ENCODE data around the gene MORN4. TPM values are rescaled to one million over a fixed set of nuclear protein-coding genes. Genes with fewer than 3 reads are reported as not detected.

MORN4 gene
- polyA plus RNA-seq, 1 of the 3 experiments (the other 2 are of a cell fraction): 31.4 TPM

DNA sequence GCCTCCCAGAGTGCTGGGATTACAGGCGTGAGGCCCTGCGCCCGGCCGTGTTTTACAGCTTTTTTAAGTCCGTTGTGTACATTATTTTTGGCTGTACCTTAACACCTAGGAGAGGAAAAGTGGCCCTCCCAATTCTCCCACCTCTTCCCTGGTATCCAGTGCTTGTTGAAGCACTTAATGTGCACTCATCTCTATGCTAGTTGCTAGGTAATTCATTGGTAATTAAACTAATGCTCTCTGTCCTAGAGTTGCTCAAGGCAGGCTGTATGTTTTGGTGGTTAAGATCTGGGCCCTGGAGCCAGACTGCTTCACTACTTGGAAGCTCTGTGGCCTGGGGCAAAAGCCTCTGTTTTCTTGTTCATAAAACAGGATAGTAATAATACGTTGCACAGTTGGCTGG is 34.2 kb upstream of the MORN4 start:
- Histone ChIP-seq H2AFZ (ENCODE audit: low read depth) (no peak overlapping the region), H3K36me3 (replicated peaks in 1 of 2; ENCODE audit: control insufficient read depth in 1 of 2, insufficient read depth in 2 of 2, low read length in 1 of 2) (peaks cover 46 to 47% of the 10 kb centered on the region in 2 experiments), H4K20me1 (ENCODE audit: insufficient read depth) (no peaks in the 10 kb centered on the region), H3K79me2 (ENCODE audit: insufficient read depth) (peaks cover 5% of the 10 kb centered on the region; the same call in 1 of the 2 replicates), H3K9me3 (no peaks in the 10 kb centered on the region), H3K27me3 (ENCODE audit: insufficient read depth) (no peaks in the 10 kb centered on the region), H3K9ac (no peak overlapping the region), H3K4me3 (ENCODE audit: low read depth in 2 of 2, low read length in 1 of 2) (no peak overlapping the region), H3K4me2 (no peak overlapping the region), H3F3A (replicated peaks; ENCODE audit: insufficient read depth) (peaks cover 11% of the 10 kb centered on the region), H3K4me1 (ENCODE audit: control insufficient read depth in 1 of 2, insufficient read depth in 2 of 2, low read depth in 1 of 2, low read length in 1 of 2) (peaks cover 0 to 3% of the 10 kb centered on the region in 2 experiments; a peak in 1 of 4 replicates), H3K27ac (ENCODE audit: low read depth in 2 of 2, low read length in 1 of 2) (no peak overlapping the region), H3K9me2 (no peaks in the 10 kb centered on the region)
- DNase-seq: no peak
- TF ChIP-seq TAF1 (IDR thresholded peaks at IDR 0.05; ENCODE audit: borderline replicate concordance, low read depth, low read length) (no peak), SIN3A (IDR thresholded peaks at IDR 0.05; ENCODE audit: borderline replicate concordance, low read depth, low read length) (no peak), GATA2 (CRISPR knock-in tag; IDR thresholded peaks at IDR 0.05) (no peak), SMC3 (IDR thresholded peaks at IDR 0.05; ENCODE audit: low read depth, low read length) (no peak), NRF1 (IDR thresholded peaks at IDR 0.05; ENCODE audit: low read depth, low read length) (no peak), EZH2phosphoT487 (IDR thresholded peaks at IDR 0.05; ENCODE audit: borderline replicate concordance, low read depth) (no peak), FOSL2 (IDR thresholded peaks at IDR 0.05; ENCODE audit: borderline replicate concordance, low read depth) (no peak), TEAD4 (IDR thresholded peaks at IDR 0.05; ENCODE audit: borderline replicate concordance, insufficient read depth) (no peak), NFIC (IDR thresholded peaks at IDR 0.05; ENCODE audit: borderline replicate concordance) (no peak), FOXJ3 (CRISPR knock-in tag; IDR thresholded peaks at IDR 0.05) (no peak)
- TF ChIP-seq, protein P1, sequence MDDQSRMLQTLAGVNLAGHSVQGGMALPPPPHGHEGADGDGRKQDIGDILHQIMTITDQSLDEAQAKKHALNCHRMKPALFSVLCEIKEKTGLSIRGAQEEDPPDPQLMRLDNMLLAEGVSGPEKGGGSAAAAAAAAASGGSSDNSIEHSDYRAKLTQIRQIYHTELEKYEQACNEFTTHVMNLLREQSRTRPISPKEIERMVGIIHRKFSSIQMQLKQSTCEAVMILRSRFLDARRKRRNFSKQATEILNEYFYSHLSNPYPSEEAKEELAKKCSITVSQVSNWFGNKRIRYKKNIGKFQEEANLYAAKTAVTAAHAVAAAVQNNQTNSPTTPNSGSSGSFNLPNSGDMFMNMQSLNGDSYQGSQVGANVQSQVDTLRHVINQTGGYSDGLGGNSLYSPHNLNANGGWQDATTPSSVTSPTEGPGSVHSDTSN (IDR thresholded peaks at IDR 0.05): no peak
- TF ChIP-seq, protein P2, sequence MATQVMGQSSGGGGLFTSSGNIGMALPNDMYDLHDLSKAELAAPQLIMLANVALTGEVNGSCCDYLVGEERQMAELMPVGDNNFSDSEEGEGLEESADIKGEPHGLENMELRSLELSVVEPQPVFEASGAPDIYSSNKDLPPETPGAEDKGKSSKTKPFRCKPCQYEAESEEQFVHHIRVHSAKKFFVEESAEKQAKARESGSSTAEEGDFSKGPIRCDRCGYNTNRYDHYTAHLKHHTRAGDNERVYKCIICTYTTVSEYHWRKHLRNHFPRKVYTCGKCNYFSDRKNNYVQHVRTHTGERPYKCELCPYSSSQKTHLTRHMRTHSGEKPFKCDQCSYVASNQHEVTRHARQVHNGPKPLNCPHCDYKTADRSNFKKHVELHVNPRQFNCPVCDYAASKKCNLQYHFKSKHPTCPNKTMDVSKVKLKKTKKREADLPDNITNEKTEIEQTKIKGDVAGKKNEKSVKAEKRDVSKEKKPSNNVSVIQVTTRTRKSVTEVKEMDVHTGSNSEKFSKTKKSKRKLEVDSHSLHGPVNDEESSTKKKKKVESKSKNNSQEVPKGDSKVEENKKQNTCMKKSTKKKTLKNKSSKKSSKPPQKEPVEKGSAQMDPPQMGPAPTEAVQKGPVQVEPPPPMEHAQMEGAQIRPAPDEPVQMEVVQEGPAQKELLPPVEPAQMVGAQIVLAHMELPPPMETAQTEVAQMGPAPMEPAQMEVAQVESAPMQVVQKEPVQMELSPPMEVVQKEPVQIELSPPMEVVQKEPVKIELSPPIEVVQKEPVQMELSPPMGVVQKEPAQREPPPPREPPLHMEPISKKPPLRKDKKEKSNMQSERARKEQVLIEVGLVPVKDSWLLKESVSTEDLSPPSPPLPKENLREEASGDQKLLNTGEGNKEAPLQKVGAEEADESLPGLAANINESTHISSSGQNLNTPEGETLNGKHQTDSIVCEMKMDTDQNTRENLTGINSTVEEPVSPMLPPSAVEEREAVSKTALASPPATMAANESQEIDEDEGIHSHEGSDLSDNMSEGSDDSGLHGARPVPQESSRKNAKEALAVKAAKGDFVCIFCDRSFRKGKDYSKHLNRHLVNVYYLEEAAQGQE (IDR thresholded peaks at IDR 0.05; ENCODE audit: low read depth, low read length): no peak
- 86% methylated on average over 6 of the region's 6 CpGs for WGBS (ENCODE audit: low lambda C conversion rate)
- ChIA-PET CTCF (interaction anchor here (1.4 to 8.6 kb wide), 4 partner anchors 11 to 95 kb away, joined by 3 to 71 read pairs (median 6); partner anchors contain the start of gene ANKRD2), POLR2A (no interaction called here)

GRCh38 chr10:97666992-97667391 is 33.7 kb upstream of the MORN4 start:
- Histone ChIP-seq H3K36me3 (replicated peaks in 1 of 2; ENCODE audit: control insufficient read depth in 1 of 2, insufficient read depth in 2 of 2, low read length in 1 of 2) (peaks cover 46 to 51% of the 10 kb centered on the region in 2 experiments), H3K4me3 (ENCODE audit: low read depth in 2 of 2, low read length in 1 of 2) (no peak overlapping the region), H3K9me2 (no peaks in the 10 kb centered on the region), H3K9ac (no peak overlapping the region), H3K79me2 (ENCODE audit: insufficient read depth) (peaks cover 5% of the 10 kb centered on the region; the same call in 1 of the 2 replicates), H4K20me1 (ENCODE audit: insufficient read depth) (no peaks in the 10 kb centered on the region), H3F3A (replicated peaks; ENCODE audit: insufficient read depth) (peaks cover 11% of the 10 kb centered on the region), H2AFZ (ENCODE audit: low read depth) (no peak overlapping the region), H3K9me3 (no peaks in the 10 kb centered on the region), H3K4me2 (no peak overlapping the region), H3K27ac (ENCODE audit: low read depth in 2 of 2, low read length in 1 of 2) (no peak overlapping the region), H3K27me3 (ENCODE audit: insufficient read depth) (no peaks in the 10 kb centered on the region), H3K4me1 (ENCODE audit: control insufficient read depth in 1 of 2, insufficient read depth in 2 of 2, low read depth in 1 of 2, low read length in 1 of 2) (peaks cover 0 to 3% of the 10 kb centered on the region in 2 experiments; a peak in 1 of 4 replicates)
- 98% methylated on average over 7 of the region's 7 CpGs for WGBS (ENCODE audit: low lambda C conversion rate)
- ChIA-PET CTCF (interaction anchor here (1.4 to 8.6 kb wide), 3 partner anchors 11 to 95 kb away, joined by 3 to 71 read pairs (median 7); partner anchors contain the start of gene ANKRD2), POLR2A (no interaction called here)
- DNase-seq: no peak
- TF ChIP-seq CHD2 (IDR thresholded peaks at IDR 0.05; ENCODE audit: low read length, partially characterized antibody) (no peak), MEF2A (IDR thresholded peaks at IDR 0.05; ENCODE audit: borderline replicate concordance, low read depth) (no peak), SIN3A (IDR thresholded peaks at IDR 0.05; ENCODE audit: borderline replicate concordance, low read depth, low read length) (no peak), RCOR1 (IDR thresholded peaks at IDR 0.05; ENCODE audit: low read length) (no peak)
- TF ChIP-seq, protein P3, sequence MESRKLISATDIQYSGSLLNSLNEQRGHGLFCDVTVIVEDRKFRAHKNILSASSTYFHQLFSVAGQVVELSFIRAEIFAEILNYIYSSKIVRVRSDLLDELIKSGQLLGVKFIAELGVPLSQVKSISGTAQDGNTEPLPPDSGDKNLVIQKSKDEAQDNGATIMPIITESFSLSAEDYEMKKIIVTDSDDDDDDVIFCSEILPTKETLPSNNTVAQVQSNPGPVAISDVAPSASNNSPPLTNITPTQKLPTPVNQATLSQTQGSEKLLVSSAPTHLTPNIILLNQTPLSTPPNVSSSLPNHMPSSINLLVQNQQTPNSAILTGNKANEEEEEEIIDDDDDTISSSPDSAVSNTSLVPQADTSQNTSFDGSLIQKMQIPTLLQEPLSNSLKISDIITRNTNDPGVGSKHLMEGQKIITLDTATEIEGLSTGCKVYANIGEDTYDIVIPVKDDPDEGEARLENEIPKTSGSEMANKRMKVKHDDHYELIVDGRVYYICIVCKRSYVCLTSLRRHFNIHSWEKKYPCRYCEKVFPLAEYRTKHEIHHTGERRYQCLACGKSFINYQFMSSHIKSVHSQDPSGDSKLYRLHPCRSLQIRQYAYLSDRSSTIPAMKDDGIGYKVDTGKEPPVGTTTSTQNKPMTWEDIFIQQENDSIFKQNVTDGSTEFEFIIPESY (IDR thresholded peaks at IDR 0.05; ENCODE audit: borderline replicate concordance, low read depth): no peak
- TF ChIP-seq, protein P4, sequence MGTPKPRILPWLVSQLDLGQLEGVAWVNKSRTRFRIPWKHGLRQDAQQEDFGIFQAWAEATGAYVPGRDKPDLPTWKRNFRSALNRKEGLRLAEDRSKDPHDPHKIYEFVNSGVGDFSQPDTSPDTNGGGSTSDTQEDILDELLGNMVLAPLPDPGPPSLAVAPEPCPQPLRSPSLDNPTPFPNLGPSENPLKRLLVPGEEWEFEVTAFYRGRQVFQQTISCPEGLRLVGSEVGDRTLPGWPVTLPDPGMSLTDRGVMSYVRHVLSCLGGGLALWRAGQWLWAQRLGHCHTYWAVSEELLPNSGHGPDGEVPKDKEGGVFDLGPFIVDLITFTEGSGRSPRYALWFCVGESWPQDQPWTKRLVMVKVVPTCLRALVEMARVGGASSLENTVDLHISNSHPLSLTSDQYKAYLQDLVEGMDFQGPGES (IDR thresholded peaks at IDR 0.05; ENCODE audit: low read depth, low read length): no peak
- TF ChIP-seq, protein P5, sequence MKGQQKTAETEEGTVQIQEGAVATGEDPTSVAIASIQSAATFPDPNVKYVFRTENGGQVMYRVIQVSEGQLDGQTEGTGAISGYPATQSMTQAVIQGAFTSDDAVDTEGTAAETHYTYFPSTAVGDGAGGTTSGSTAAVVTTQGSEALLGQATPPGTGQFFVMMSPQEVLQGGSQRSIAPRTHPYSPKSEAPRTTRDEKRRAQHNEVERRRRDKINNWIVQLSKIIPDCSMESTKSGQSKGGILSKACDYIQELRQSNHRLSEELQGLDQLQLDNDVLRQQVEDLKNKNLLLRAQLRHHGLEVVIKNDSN (IDR thresholded peaks at IDR 0.05; ENCODE audit: borderline replicate concordance, low read depth): no peak
